ENCODE results near the gene PRKAG2.

PRKAG2 gene

DNA sequence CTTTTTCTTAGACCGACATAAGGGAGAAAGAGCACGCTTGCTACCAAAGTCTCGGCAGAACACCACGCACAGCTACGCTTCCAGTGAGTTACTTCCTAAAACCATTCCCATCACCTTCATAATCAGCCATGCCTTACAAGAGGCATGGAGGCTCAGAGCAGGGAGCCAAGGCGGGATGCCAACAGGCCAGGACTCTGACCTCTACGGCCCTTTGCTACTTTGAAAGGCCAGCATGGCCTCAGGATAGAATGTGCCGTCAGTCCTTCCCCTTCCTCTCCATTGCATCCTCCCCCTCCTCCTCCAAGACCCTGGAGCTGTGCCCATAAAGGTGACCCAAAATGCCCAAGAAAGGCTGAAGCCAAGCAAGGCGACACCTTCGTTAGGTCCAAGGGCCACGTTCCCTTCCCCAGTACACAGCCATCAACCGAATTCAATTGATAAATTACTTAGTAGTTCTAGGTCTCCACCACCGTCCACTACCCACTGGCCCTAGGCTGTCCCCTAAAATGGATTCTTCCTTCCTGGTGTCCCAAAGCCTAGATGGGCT, 5.7 kb downstream of the PRKAG2 start:
- in situ Hi-C loops (cut with HindIII; ENCODE audit: low pct_unique_long_range_greater_than_20kb, low sequenced_read_pairs), result no loop called here
- no peak for DNase-seq (ENCODE audit: low read depth in 1 of 2, low spot score in 1 of 2)
- TF ChIP-seq JUND (IDR thresholded peaks at IDR 0.05; ENCODE audit: low read depth), result no peak

DNA sequence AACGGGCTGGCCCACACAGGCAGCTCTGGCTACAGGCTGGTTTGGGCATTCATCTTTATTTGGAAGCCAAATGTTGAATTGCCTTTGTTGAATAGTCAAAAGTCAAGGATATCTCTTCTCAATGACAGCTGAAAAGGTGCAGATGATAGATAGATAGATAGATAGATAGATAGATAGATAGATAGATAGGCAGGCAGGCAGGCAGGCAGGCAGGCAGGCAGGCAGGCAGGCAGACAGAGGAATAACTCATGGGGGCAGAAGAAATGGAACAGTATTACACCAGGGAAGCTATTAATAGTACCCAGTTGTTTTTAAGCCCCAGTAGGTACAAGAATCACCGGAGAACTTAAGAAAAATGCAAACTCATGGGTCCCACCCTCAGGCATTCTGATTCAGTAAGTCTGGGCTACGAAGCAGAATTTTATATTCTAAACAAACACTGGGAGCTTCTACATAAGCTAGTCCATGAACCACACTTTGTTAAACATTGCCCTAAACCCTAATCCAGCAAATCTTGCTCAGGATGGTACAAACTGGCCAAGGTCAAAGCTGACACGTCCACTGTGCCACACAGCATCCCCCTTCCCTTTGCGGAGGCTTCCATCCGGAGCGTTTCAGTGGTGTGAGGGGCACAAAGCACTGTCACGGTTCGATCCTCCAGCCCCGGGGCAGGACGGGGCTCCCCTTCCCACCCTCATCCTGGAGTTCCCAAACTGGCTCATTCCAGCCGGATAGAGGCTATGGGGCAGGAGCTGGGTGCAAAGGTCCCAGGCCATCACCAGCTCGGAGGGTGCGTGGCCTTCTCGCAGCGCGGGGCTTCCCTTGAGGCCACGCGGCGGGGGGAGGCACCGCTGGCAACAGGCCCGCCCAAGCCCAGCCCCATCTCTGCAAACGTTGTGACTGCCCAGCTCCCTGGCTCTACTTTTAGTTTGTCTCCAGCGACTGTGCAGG, 6.7 kb downstream of the PRKAG2 start:
- in situ Hi-C loops (cut with HindIII; ENCODE audit: low pct_unique_long_range_greater_than_20kb, low sequenced_read_pairs), result no loop called here
- no peak for DNase-seq (ENCODE audit: low read depth in 1 of 2, low spot score in 1 of 2)
- no peak for TF ChIP-seq JUND (IDR thresholded peaks at IDR 0.05; ENCODE audit: low read depth)

GRCh38 chr7:151869455-151869854, 7.5 kb downstream of the PRKAG2 start:
- in situ Hi-C loops (cut with HindIII; ENCODE audit: low pct_unique_long_range_greater_than_20kb, low sequenced_read_pairs), result no loop called here

GRCh38 chr7:151869109-151869428, 7.8 kb downstream of the PRKAG2 start:
- in situ Hi-C loops (cut with HindIII; ENCODE audit: low pct_unique_long_range_greater_than_20kb, low sequenced_read_pairs), result no loop called here
- TF ChIP-seq JUND (IDR thresholded peaks at IDR 0.05; ENCODE audit: low read depth), result no peak
- no peak for DNase-seq (ENCODE audit: low read depth in 1 of 2, low spot score in 1 of 2)

More at GRCh38 chr7:151869455-151869854, 7.5 kb downstream of the PRKAG2 start:
- no peak for DNase-seq (ENCODE audit: low read depth in 1 of 2, low spot score in 1 of 2)
- TF ChIP-seq JUND (IDR thresholded peaks at IDR 0.05; ENCODE audit: low read depth), result no peak

DNA sequence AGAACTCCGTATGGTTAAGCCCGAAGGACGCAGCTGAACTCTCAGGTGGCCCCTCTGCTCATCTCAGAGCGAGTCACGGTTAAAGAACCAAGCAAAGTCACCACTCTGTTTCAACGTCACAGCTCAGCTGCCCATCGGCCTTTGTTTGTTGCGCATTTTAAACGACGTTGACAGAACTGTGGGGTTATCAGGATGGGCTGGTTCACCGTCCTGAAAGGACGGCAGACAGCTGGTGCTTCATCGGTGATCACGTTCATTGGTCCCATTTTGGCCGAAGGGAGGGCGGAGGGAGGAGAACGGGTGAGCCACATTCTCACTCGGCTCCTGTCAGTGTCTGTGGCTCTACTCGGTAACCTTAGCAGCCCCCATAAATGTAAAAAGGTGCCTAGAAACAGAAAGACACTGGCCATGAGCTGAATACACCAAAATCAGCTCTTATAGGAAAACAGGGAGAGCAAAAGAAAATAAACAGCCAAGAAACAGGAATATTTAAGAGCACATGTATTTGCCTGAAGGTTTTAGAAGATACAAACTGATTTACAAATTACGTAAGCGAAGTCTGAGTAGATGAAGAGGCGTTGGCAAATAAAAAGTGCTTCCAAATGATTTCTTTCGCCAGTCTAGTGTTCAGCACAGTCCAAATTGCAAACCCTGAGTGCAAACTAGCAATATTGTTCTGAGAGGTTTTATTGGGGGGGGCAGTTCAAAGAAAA, 8.4 kb downstream of the PRKAG2 start:
- in situ Hi-C loops (cut with HindIII; ENCODE audit: low pct_unique_long_range_greater_than_20kb, low sequenced_read_pairs), result no loop called here
- DNase-seq (ENCODE audit: low read depth in 1 of 2, low spot score in 1 of 2), result no peak
- no peak for TF ChIP-seq JUND (IDR thresholded peaks at IDR 0.05; ENCODE audit: low read depth)

DNA sequence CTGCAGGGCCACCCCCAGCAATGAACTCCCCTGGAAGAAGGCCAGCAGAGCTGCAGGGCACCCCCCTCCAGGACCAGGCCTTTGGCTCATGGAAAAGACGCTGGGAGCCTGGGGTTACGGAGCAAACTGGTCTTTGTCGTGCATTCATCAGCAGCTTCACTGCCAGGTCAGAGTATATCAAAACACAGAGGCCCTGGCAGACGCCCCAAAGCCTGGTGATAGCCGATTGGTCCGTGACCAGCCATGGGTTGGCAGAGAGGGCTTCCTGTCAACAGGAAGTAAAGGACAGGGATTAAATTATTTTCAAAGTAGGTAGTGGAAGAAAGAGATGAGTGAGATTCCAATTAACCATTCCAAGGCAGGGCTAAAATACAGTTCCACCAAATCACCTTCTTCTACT, 9.0 kb downstream of the PRKAG2 start:
- in situ Hi-C loops (cut with HindIII; ENCODE audit: low pct_unique_long_range_greater_than_20kb, low sequenced_read_pairs), result no loop called here
- no peak for DNase-seq (ENCODE audit: low read depth in 1 of 2, low spot score in 1 of 2)
- TF ChIP-seq JUND (IDR thresholded peaks at IDR 0.05; ENCODE audit: low read depth), result no peak

GRCh38 chr7:151866761-151867655, 9.9 kb downstream of the PRKAG2 start:
- in situ Hi-C loops (cut with HindIII; ENCODE audit: low pct_unique_long_range_greater_than_20kb, low sequenced_read_pairs), result no loop called here
- no peak for TF ChIP-seq JUND (IDR thresholded peaks at IDR 0.05; ENCODE audit: low read depth)
- no peak for DNase-seq (ENCODE audit: low read depth in 1 of 2, low spot score in 1 of 2)

- no peak for DNase-seq (ENCODE audit: low read depth in 1 of 2, low spot score in 1 of 2)
- no peak for TF ChIP-seq JUND (IDR thresholded peaks at IDR 0.05; ENCODE audit: low read depth)
- in situ Hi-C loops (cut with HindIII; ENCODE audit: low pct_unique_long_range_greater_than_20kb, low sequenced_read_pairs), result no loop called here
Observed at GRCh38 chr7:151866028-151866427, 10.9 kb downstream of the PRKAG2 start.

DNA sequence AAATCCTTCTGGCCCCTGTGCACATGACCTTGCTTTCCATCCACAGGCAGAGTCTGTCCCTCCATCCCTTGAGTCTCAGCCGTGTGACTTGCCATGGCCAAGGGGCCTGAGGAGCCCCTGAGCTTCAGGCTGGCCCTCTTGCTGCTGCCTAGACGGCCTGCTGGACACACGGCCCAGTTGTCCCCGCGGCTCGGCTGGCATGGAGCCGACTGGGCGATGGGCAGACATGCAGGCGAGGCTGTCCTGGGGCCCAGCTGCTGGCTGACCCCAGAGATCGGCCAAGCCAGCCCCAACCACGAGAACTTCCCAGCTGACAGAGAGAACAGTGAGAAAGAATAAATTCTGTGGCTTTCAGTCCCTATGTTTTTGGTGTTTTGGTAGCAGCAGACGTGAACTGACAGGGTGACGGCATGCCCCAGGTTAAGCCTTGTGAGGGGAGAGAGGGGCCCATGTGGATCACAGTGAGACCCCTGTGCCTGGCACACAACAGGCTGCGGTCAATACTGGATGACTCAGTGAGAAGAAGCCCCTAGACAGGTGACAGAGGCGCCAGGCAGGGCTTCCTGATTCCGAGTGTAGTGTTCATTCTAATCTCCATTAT, 11.7 kb downstream of the PRKAG2 start:
- in situ Hi-C loops (cut with HindIII; ENCODE audit: low pct_unique_long_range_greater_than_20kb, low sequenced_read_pairs), result no loop called here
- DNase-seq (ENCODE audit: low read depth in 1 of 2, low spot score in 1 of 2), result no peak
- no peak for TF ChIP-seq JUND (IDR thresholded peaks at IDR 0.05; ENCODE audit: low read depth)

DNA sequence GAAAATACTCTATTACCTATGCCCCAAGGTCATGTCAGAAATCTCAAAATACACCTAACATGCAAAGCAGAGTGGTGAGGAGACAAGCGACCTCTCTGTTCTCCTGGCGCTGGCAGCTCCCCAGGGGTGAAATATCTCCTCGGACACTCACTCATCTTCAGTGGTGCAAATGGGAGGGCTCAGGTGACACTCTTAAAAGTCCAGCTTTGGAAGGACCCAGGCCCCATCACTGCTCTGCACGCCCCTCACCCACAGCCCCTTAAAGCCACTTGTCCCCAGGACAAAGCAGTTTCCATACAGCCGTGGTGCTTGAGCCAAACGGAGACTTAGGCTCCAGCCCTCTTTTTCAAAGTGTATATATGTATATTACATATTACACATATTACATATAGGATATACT, 12.4 kb downstream of the PRKAG2 start:
- DNase-seq (ENCODE audit: low read depth in 1 of 2, low spot score in 1 of 2), result no peak
- no peak for TF ChIP-seq JUND (IDR thresholded peaks at IDR 0.05; ENCODE audit: low read depth)
- in situ Hi-C loops (cut with HindIII; ENCODE audit: low pct_unique_long_range_greater_than_20kb, low sequenced_read_pairs), result no loop called here

DNA sequence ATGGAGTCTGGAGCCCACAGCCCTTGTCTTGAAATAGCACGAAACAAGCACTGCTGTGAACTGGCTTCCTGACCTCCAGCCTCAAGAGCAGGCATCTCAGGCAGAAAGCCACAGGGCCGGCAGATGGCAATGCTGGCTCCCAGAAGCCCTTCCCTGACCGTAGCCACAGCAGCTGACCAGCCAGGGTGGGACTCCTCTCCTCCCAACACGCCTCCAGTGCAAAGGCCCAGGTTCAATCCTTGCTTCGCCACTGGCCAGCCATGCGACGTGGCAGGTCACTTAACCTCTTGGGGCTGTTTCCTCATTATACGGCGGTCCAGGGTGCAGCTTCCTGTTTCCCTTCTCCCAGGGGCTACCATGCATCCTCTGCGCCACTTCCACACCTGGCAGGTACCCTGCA, 12.8 kb downstream of the PRKAG2 start:
- TF ChIP-seq JUND (IDR thresholded peaks at IDR 0.05; ENCODE audit: low read depth), result no peak
- in situ Hi-C loops (cut with HindIII; ENCODE audit: low pct_unique_long_range_greater_than_20kb, low sequenced_read_pairs), result no loop called here
- DNase-seq (ENCODE audit: low read depth in 1 of 2, low spot score in 1 of 2), result no peak

All from T47D (cell line).